Coronary artery (tissue), 2 donors: Measurements from ENCODE around the gene HBG1.

Experiments
- DNase-seq: peaks from one replicate; pipeline ENCODE4 v3.0.0-alpha.2; 2017; ENCODE audit warnings: low spot score
- H3K27ac ChIP-seq, 2 donors: fragments of 200-600 bp; sonication (generic); one replicate each; pipeline ENCODE4 v1.5.1; 2016 to 2019
- H3K4me3 ChIP-seq: fragments of 200-600 bp; sonication (generic); 2 replicates; pipeline ENCODE4 v1.5.1; 2016; ENCODE audit warnings: mild to moderate bottlenecking, moderate library complexity
- TF ChIP-seq, protein P1 (sequence below): fragments of 200-600 bp; sonication (generic); IDR thresholded peaks from one replicate; pipeline ENCODE4 v1.5.1; 2019; ENCODE audit warnings: antibody characterized with exemption

Gene HBG1

DNA sequence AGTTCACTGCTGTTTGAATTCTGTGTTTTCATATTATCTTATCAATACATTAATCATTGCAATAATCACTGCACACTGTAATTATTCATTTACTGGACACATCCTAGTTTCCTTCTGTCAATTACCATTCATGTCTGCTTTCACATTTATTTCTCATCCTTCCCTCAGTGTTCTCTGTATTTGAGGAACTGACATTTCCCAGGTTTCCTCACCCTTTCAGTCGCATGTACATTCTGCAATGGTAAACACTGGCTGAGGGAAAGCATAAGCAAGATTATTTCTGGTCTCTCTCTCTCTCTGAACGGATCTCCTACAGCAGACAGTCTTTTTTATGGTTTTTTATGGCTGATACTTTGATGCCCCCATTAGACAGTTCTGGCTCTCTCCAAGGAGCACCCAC lies 11.2 kb downstream of the HBG1 start:
- H3K4me3 ChIP-seq = no peak overlapping the region
- TF ChIP-seq, protein P1, sequence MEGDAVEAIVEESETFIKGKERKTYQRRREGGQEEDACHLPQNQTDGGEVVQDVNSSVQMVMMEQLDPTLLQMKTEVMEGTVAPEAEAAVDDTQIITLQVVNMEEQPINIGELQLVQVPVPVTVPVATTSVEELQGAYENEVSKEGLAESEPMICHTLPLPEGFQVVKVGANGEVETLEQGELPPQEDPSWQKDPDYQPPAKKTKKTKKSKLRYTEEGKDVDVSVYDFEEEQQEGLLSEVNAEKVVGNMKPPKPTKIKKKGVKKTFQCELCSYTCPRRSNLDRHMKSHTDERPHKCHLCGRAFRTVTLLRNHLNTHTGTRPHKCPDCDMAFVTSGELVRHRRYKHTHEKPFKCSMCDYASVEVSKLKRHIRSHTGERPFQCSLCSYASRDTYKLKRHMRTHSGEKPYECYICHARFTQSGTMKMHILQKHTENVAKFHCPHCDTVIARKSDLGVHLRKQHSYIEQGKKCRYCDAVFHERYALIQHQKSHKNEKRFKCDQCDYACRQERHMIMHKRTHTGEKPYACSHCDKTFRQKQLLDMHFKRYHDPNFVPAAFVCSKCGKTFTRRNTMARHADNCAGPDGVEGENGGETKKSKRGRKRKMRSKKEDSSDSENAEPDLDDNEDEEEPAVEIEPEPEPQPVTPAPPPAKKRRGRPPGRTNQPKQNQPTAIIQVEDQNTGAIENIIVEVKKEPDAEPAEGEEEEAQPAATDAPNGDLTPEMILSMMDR = no peak

DNA sequence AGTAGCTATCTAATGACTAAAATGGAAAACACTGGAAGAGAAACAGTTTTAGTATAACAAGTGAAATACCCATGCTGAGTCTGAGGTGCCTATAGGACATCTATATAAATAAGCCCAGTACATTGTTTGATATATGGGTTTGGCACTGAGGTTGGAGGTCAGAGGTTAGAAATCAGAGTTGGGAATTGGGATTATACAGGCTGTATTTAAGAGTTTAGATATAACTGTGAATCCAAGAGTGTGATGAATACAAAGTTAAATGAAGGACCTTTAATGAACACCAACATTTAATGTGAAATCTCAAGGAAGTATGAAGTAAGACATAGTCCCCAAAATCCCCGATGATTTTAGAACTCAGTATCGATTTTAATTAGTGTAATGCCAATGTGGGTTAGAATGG lies 12.2 kb downstream of the HBG1 start:
- TF ChIP-seq, protein P1 = no peak
- no peak for DNase-seq
- no peak overlapping the region for H3K27ac ChIP-seq
- no peak overlapping the region for H3K4me3 ChIP-seq

More for the DNA sequence above, 11.2 kb downstream of the HBG1 start:
- DNase-seq = no peak
- H3K27ac ChIP-seq = no peak overlapping the region

DNA sequence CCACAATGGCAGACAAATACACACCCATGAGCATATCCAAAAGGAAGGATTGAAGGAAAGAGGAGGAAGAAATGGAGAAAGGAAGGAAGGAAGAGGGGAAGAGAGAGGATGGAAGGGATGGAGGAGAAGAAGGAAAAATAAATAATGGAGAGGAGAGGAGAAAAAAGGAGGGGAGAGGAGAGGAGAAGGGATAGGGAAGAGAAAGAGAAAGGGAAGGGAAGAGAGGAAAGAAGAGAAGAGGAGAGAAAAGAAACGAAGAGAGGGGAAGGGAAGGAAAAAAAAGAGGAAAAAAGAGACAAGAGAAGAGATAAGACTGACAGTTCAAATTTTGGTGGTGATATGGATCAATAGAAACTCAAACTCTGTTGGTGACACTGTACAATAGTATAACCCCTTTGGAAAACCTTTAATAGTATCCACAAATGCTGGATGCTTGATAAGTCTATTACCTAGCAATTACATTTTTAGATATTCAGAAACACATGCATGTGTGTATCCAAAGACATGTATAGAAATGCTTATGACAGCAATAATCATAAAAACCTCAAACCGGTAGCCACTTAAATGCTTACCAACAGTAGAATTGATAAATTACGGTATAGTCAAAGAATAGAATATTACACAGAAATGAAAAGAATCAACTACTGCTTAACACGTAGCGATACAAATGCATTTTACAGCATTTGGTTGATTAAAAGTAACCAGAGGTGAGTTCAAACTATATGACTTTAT lies 14.1 kb downstream of the HBG1 start:
- no peak for DNase-seq
- Histone ChIP-seq H3K27ac (no peak overlapping the region), H3K4me3 (no peak overlapping the region)
- TF ChIP-seq, protein P1 = no peak

DNA sequence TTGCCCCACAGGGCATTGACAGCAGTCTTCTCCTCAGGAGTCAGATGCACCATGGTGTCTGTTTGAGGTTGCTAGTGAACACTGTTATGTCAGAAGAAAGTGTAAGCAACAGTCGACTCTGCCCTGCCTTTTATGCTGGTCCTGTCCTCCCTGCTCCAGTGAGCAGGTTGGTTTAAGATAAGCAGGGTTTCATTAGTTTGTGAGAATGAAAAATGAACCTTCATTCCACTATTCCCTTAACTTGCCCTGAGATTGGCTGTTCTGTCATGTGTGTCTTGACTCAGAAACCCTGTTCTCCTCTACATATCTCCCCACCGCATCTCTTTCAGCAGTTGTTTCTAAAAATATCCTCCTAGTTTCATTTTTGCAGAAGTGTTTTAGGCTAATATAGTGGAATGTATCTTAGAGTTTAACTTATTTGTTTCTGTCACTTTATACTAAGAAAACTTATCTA lies 15.2 kb downstream of the HBG1 start, which contains the start of gene HBD:
Gene HBD, minus strand, starts transcription at position 103 of the 454 bp plus-strand sequence. Its CDS starts 50 bp downstream, at position 53.
- Histone ChIP-seq H3K27ac (no peak within 1 kb of the TSS), H3K4me3 (no peak within 1 kb of the TSS)
- TF ChIP-seq, protein P1 = no peak
- DNase-seq = no peak

DNA sequence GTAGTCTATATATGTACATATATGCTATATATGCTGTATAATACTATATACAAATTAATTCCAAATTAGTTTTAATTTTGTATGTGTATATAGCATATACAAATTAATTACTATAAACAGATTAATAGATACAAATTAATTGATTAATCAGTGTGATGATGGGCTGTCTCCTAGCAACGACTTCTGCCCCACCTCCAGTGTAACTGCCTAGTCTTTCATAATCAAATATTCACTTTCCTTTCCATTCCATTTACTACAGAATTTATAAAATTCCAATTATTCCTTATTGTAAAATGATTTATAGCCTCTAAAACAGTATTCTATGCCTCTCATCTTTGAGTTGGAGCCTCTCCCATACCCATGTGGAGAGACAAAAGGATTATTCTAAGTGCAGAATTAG lies 16.4 kb downstream of the HBG1 start:
- H3K27ac ChIP-seq = no peak overlapping the region
- DNase-seq = no peak
- TF ChIP-seq, protein P1 = no peak

DNA sequence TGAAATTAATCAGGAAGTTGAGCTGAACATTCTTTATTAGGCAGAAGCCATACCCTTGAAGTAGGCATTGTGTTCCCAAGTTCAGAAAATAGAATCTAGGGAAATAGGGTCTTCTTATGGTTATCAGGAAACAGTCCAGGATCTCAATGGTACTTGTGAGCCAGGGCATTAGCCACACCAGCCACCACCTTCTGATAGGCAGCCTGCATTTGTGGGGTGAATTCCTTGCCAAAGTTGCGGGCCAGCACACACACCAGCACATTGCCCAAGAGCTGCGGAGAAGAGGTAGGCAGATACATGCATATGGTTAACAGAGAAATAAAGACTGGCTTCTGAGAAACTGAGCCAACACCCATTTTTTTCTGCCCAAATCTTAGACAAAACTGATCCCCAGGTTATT lies 16.8 kb downstream of the HBG1 start:
- no peak overlapping the region for H3K4me3 ChIP-seq
- no peak for DNase-seq
- no peak overlapping the region for H3K27ac ChIP-seq
- TF ChIP-seq, protein P1 = no peak

More for the DNA sequence above, 16.4 kb downstream of the HBG1 start:
- H3K4me3 ChIP-seq = no peak overlapping the region

DNA sequence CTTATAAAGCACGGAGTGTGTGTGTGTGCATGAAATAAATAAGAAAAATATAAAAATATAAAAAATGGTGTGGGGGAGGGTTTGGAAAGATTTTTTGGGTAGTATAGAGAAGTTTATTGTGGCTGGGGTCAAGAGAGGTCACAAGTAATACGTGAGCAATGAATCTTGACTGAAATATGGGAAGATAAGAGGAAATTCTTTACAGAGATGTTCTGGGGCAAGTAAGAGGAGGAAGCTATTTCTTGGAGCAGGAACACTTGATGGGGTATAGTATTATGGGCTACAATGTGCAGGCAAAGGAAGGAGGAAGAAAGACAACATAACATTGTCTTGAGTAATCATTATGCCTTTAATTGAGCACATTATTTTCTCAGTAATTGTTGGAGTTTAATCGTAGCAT lies 17.5 kb downstream of the HBG1 start:
- TF ChIP-seq, protein P1 = no peak
- Histone ChIP-seq H3K27ac (no peak overlapping the region), H3K4me3 (no peak overlapping the region)
- no peak for DNase-seq
